Osteocyte (in vitro differentiated cells): ENCODE measurements around the gene GSTP1. TPM values are rescaled to one million over a fixed set of nuclear protein-coding genes. Genes with fewer than 3 reads are reported as not detected.
A peak's percentile ranks its signal among the peaks of the same experiment; 100 is the strongest.
"Not testable (repeated sequence)": the region's sequence is repeated elsewhere in the genome, so short reads cannot be mapped to it uniquely, and the experiment has no call there.

ENCODE experiments used
- DNase-seq: peaks from one replicate; pipeline ENCODE4 v3.0.0; 2021; ENCODE audit warnings: mixed read lengths; ENCODE audit not compliant: unreplicated experiment; ENCODE audit errors: extremely low spot score
- H3K27ac Mint-ChIP-seq: one replicate; pipeline ENCODE4 v1.8.0; 2021; ENCODE audit warnings: mild to moderate bottlenecking, mixed read lengths; ENCODE audit not compliant: unreplicated experiment
- H3K27me3 Mint-ChIP-seq: one replicate; pipeline ENCODE4 v1.8.0; 2021; ENCODE audit warnings: mixed read lengths; ENCODE audit not compliant: unreplicated experiment
- H3K36me3 Mint-ChIP-seq: one replicate; pipeline ENCODE4 v1.8.0; 2021; ENCODE audit warnings: mixed read lengths; ENCODE audit not compliant: unreplicated experiment
- H3K4me1 Mint-ChIP-seq: one replicate; pipeline ENCODE4 v1.8.0; 2021; ENCODE audit warnings: mixed read lengths; ENCODE audit not compliant: unreplicated experiment
- H3K4me3 Mint-ChIP-seq: one replicate; pipeline ENCODE4 v1.8.0; 2021; ENCODE audit warnings: mild to moderate bottlenecking, moderate library complexity, mixed read lengths; ENCODE audit not compliant: unreplicated experiment
- H3K9me3 Mint-ChIP-seq: one replicate; pipeline ENCODE4 v1.8.0; 2021; ENCODE audit warnings: mixed read lengths; ENCODE audit not compliant: unreplicated experiment
- total RNA-seq: library from RNA; stranded (reverse); gene quantifications from 2 replicates; pipeline ENCODE4 v1.2.1, GENCODE V29; 2021
- TF ChIP-seq, protein P1 (sequence below): fragments of 200-600 bp; sonication (generic); IDR thresholded peaks from 2 replicates; pipeline ENCODE4 v1.5.0; 2021; ENCODE audit warnings: antibody characterized with exemption, mild to moderate bottlenecking, moderate library complexity

GSTP1 gene
- total RNA-seq, 1 donor from 2014 or later: 544 TPM

DNA sequence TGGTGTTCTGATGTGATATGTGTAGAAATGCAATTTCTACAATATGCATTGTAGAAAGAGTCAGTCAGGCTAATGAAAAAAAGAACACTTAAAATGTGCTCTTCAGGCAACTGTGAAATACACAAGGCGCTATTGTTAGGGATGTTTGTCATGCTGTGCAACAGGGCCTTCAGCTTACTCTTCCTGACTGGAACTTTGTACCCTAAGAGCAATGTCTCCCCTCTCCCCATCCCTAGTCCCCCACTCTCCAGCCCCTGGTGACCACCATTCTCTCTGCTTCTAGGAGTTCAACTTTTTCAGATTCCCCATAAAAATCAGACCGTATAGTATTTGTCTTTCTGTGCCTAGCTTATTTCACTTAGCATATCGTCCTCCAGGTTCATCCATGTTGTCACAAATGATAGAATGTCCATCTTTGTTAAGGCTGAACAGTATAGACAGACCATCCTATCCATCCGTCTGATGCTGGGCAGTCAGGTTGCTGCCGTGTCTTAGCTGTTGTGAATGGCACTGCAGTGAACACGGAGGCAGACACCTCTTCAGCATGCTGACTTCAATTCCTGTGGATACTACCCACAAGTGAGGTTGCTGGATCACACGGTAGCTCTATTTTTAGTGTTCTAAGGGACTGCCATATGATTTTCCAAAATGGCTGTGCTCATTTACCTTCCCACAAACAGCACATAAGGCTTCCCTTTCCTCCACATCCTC, 33.8 kb downstream of the GSTP1 start:
- TF ChIP-seq, protein P1, sequence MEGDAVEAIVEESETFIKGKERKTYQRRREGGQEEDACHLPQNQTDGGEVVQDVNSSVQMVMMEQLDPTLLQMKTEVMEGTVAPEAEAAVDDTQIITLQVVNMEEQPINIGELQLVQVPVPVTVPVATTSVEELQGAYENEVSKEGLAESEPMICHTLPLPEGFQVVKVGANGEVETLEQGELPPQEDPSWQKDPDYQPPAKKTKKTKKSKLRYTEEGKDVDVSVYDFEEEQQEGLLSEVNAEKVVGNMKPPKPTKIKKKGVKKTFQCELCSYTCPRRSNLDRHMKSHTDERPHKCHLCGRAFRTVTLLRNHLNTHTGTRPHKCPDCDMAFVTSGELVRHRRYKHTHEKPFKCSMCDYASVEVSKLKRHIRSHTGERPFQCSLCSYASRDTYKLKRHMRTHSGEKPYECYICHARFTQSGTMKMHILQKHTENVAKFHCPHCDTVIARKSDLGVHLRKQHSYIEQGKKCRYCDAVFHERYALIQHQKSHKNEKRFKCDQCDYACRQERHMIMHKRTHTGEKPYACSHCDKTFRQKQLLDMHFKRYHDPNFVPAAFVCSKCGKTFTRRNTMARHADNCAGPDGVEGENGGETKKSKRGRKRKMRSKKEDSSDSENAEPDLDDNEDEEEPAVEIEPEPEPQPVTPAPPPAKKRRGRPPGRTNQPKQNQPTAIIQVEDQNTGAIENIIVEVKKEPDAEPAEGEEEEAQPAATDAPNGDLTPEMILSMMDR: no peak
- DNase-seq: no peak
- Mint-ChIP-seq H3K9me3 (no peaks in the 10 kb centered on the region), H3K27me3 (no peaks in the 10 kb centered on the region), H3K4me3 (no peak overlapping the region), H3K36me3 (peaks cover 5% of the 10 kb centered on the region), H3K27ac (no peak overlapping the region), H3K4me1 (peaks cover 16% of the 10 kb centered on the region)

DNA sequence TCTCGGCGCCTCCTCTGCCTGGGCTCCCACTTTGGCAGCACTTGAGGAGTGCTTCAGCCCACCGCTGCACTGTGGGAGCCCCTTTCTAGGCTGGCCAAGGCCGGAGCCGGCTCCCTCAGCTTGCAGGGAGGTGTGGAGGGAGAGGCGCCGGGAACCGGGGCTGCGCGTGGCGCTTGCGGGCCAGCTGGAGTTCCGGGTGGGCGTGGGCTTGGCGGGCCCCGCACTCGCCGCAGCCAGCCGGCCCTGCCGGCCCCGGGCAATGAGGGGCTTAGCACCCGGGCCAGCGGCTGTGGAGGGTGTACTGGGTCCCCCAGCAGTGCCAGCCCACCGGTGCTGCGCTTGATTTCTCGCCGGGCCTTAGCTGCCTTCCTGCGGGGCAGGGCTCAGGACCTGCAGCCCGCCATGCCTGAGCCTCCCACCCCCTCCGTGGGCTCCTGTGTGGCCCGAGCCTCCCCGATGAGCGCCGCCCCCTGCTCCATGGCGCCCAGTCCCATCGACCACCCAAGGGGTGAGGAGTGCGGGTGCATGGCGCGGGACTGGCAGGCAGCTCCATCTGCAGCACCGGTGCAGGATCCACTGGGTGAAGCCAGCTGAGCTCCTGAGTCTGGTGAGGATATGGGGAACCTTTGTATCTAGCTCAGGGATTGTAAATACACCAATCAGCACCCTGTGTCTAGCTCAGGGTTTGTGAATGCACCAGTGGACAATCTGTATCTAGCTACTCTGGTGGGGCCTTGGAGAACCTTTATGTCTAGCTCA, 35.5 kb downstream of the GSTP1 start:
- DNase-seq, H3K27me3 Mint-ChIP-seq, H3K27ac Mint-ChIP-seq, H3K36me3 Mint-ChIP-seq, H3K9me3 Mint-ChIP-seq: not testable (repeated sequence)
- H3K4me1 Mint-ChIP-seq: peaks cover 16% of the 10 kb centered on the region
- peak overlapping the region; percentile 81 for H3K4me3 Mint-ChIP-seq

DNA sequence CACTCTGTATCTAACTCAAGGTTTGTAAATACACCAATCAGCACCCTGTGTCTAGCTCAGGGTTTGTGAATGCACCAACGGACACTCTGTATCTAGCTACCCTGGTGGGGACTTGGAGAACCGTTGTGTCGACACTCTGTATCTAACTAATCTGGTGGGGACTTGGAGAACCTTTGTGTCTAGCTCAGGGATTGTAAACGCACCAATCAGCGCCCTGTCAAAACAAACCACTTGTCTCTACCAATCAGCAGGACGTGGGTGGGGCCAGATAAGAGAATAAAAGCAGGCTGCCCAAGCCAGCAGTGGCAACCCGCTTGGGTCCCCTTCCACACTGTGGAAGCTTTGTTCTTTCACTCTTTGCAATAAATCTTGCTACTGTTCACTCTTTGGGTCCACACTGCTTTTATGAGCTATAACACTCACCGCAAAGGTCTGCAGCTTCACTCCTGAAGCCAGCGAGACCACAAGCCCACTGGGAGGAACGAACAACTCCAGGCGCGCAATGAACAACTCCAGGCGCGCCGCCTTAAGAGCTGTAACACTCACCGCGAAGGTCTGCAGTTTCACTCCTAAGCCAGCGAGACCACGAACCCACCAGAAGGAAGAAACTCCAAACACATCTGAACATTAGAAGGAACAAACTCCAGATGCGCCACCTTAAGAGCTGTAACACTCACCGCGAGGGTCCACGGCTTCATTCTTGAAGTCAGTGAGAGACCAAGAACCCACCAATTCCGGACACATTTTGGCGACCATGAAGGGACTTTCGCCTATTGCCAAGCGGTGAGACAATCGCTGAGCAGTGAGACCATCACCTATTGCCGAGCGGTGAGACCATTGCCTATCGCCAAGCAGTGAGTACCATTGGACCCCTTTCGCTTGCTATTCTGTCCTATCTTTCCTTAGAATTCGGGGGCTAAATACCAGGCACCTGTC, 36.3 kb downstream of the GSTP1 start:
- not testable (repeated sequence) for DNase-seq, H3K36me3 Mint-ChIP-seq, H3K9me3 Mint-ChIP-seq, H3K27me3 Mint-ChIP-seq
- Mint-ChIP-seq H3K4me3 (peak overlapping the region; percentile 81), H3K27ac (peak overlapping the region; percentile 39), H3K4me1 (peaks cover 12% of the 10 kb centered on the region)

DNA sequence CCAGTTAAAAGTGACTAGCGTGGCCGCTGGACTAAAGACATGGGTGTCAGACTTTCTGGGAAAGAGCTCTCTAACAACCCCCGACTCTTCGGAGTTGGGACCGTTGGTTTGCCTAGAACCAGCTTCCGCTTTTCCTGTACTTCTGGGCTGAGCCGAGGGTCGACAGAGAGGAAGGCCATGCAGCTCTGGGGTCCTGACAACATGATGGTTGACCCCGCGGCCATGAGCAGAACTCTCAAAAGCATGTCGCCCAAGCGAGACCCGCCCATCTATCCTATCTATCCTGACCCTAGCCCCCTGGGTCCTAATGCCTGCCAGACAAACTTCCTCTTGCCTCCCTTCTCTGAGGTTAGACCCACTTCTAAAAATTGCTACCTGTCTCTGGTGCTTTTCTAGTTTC, 37.0 kb downstream of the GSTP1 start:
- DNase-seq, H3K9me3 Mint-ChIP-seq, H3K27me3 Mint-ChIP-seq, H3K36me3 Mint-ChIP-seq: not testable (repeated sequence)
- H3K4me3 Mint-ChIP-seq: peak overlapping the region; percentile 81
- peaks cover 12% of the 10 kb centered on the region for H3K4me1 Mint-ChIP-seq
- peak overlapping the region; percentile 24 for H3K27ac Mint-ChIP-seq

DNA sequence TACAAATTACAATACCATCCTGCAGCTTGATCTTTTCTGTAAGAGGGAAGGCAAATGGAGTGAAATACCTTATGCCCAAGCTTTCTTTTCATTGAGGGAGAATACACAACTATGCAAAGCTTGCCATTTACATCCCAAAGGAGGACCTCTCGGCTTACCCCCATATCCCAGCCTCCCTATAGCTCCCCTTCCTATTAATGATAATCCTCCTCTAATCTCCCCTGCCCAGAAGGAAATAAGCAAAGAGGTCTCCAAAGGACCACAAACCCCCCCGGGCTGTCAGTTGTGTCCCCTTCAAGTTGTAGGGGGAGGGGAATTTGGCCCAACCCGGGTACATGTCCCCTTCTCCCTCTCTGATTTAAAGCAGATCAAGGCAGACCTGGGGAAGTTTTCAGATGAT, 38.3 kb downstream of the GSTP1 start:
- DNase-seq, H3K4me3 Mint-ChIP-seq, H3K27ac Mint-ChIP-seq, H3K36me3 Mint-ChIP-seq, H3K9me3 Mint-ChIP-seq, H3K27me3 Mint-ChIP-seq: not testable (repeated sequence)
- H3K4me1 Mint-ChIP-seq: peaks cover 12% of the 10 kb centered on the region

DNA sequence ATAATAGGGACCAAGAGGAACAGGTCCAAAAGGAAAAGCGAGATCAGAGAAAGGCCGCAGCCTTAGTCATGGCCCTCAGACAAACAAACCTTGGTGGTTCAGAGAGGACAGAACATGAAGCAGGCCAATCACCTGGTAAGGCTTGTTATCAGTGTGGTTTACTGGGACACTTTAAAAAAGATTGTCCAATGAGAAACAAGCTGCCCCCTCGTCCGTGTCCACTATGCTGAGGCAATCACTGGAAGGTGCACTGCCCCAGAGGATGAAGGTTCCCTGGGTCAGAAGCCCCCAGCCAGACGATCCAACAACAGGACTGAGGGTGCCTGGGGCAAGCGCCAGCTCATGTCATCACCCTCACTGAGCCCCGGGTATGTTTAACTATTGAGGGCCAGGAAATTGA, 39.3 kb downstream of the GSTP1 start:
- H3K9me3 Mint-ChIP-seq, H3K27me3 Mint-ChIP-seq, H3K36me3 Mint-ChIP-seq, DNase-seq, H3K4me3 Mint-ChIP-seq, H3K27ac Mint-ChIP-seq: not testable (repeated sequence)
- H3K4me1 Mint-ChIP-seq: peaks cover 12% of the 10 kb centered on the region

DNA sequence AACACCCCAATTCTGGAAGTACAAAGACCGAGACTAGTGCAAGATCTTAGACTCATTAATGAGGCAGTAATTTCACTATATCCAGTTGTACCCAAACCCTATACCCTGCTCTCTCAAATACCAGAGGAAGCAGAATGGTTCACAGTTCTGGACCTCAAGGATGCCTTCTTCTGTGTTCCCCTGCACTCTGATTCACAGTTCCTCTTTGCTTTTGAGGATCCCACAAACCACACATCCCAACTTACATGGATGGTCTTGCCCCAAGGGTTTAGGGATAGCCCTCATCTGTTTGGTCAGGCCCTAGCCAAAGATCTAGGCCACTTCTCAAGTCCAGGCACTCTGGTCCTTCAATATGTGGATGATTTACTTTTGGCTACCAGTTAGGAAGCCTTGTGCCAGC, 40.2 kb downstream of the GSTP1 start:
- H3K9me3 Mint-ChIP-seq, H3K27ac Mint-ChIP-seq, H3K36me3 Mint-ChIP-seq, H3K4me3 Mint-ChIP-seq, H3K27me3 Mint-ChIP-seq, DNase-seq: not testable (repeated sequence)
- H3K4me1 Mint-ChIP-seq: peaks cover 12% of the 10 kb centered on the region

DNA sequence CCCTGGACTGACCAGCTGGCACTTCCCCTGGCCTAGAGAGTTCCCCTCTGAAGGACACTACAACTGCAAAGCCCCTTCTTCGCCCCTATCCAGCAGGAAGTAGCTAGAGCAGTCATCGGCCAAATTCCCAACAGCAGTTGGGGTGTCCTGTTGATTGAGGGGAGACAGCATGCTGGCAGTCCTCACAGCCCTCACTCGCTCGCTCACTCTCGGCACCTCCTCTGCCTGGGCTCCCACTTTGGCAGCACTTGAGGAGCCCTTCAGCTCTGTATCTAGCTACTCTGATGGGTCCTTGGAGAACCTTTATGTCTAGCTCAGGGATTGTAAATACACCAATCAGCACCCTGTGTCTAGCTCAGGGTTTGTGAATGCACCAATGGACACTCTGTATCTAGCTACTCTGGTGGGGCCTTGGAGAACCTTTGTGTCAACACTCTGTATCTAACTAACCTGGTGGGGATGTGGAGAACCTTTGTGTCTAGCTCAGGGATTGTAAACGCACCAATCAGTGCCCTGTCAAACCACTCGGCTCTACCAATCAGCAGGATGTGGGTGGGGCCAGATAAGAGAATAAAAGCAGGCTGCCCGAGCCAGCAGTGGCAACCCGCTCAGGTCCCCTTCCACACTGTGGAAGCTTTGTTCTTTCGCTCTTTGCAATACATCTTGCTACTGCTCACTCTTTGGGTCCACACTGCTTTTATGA, 42.7 kb downstream of the GSTP1 start:
- H3K36me3 Mint-ChIP-seq, H3K27ac Mint-ChIP-seq, H3K4me1 Mint-ChIP-seq, H3K4me3 Mint-ChIP-seq, H3K27me3 Mint-ChIP-seq, H3K9me3 Mint-ChIP-seq, DNase-seq: not testable (repeated sequence)
